HPDE6-E6E7 (cell line): ENCODE data around the gene AP4S1.
"Not testable (repeated sequence)": the region's sequence is repeated elsewhere in the genome, so short reads cannot be mapped to it uniquely, and the experiment has no call there.

Source experiments
- DNase-seq: peaks from one replicate; pipeline ENCODE4 v3.0.0; 2011; ENCODE audit warnings: missing footprints; ENCODE audit errors: extremely low spot score

The AP4S1 gene

DNA sequence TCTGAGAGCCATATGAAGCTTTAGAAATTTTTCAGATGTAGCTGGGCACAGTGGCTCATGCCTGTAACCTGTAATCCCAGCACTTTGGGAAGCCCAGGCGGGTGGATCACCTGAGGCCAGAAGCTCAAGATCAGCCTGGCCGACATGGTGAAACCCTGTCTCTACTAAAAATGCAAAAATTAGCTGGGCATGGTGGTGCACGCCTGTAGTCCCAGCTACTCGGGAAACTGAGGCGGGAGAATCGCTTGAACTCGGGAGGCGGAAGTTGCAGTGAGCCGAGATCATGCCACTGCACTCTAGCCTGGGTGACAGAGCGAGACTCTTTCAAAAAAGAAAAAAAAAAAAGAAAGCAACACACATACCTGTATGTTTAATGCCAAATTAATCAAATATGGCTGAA is 17.4 kb downstream of the AP4S1 start:
- not testable (repeated sequence) for DNase-seq

DNA sequence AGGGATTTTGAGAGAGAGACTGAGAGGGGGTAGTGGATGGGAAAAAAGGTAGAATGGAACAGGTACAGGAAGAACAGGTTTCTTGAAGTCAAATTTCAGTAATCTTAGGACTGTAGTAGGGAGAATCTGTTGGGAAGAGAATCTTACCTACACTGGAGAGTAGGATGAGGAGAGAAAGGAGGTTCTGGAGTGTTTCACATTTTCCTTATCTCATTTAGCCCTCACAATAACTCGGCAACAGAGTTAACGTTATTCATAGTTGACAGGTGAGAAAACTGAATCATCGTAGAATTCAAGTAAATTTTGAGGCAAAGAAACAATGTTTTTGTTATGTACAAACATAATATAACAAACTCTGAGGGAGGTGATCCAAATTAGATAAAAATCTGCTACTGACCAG is 17.9 kb downstream of the AP4S1 start:
- DNase-seq: no peak

DNA sequence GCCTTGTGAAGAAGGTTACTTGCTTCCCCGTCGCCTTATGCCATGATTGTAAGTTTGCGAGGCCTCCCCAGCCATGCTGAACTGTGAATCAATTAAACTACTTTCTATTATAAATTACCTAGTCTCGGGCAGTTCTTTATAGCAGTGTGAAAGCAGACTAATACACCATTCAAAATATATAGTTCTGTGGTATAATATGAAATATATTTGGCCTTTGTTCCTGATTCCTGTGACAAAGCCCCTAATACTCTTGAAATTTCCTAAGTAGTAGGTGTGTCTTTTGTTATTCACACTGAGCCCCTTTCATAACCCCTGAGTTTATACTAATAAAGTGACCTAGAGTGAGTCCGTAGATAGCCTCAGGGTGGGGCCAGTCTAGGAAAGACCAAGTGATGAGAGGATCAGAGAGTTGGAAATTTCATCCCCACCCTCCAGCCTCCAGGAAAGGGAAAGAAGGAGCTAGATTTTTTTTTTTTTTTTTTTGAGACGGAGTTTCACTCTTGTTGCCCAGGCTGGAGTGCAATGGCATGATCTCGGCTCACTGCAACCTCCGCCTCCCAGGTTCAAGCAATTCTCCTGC is 20.1 kb downstream of the AP4S1 start:
- DNase-seq: no peak

DNA sequence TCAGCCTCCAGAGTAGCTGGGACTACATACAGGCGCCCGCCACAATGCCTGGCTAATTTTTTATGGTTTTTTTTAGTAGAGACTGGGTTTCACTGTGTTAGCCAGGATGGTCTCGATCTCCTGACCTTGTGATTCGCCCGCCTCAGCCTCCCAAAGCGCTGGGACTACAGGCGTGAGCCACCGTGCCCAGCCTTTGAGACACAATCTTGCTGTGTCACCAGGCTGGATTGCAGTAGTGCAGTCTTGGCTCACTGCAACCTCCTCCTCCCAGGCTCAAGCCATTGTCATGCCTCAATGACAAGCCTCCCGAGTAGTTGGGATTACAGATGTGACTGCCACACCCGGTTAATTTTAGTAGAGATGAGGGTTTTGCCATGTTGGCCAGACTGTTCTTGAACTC is 22.1 kb downstream of the AP4S1 start:
- no peak for DNase-seq

DNA sequence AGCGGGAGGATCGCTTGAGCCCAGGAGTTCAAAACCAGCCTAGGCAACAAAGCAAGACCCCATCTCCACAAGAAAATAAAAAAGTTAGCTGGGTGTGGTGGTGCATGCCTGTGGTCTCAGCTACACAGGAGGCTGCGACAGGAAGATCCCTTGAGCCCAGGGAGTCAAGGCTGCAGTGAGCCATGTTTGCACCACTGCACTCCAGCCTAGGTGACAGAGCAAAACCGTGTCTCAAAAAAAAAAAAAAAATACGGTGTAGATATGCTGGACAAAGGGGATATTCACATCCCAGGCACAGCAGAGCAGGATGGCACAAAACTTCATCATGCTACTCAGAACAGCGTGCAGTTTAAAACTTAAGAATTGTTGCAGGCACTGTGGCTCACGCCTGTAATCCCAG is 25.6 kb downstream of the AP4S1 start:
- no peak for DNase-seq

DNA sequence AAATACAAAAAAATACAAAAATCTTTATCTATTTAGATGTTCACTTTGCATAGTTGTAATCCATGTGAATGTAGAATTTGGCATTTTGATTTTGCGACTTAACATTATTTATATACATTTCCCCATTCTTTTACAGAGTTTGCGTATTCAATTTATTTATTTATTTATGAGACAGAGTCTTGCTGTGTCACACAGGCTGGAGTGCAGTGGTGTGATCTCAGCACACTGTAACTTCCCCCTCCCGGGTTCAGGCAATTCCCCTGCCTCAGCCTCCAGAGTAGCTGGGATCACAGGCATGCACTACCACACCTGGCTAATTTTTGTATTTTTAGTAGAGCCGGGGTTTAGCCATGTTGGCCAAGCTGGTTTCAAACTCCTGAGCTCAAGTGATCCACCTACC is 26.1 kb downstream of the AP4S1 start:
- DNase-seq: no peak

DNA sequence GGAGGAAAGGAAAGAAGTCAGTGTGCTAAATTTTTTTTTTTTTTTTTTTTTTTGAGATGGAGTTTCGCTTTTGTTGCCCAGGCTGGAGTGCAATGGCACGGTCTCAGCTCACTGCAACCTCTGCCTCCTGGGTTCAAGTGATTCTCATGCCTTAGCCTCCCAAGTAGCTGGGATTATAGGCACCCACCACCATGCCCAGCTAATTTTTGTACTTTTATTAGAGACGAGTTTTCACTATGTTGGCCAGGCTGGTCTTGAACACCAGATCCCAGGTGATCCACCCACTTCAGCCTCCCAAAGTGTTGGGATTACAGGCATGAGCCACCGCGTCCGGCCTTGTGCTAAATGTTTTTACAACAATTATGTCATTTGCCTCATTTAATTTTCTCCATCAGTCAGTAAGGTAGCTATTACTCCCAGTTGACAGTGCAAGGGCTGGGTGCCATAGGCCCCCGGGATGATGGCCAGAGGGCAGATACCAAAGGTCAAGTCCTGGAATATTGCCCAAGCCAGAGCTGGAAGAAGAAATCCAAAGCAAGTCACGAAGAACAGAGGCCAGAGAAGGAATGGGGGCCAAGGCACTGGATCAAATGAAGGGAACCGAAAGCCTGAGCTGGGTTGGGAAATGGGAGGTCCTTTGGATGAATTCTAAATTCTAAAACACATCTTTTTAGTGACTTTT is 27.6 kb downstream of the AP4S1 start:
- not testable (repeated sequence) for DNase-seq

DNA sequence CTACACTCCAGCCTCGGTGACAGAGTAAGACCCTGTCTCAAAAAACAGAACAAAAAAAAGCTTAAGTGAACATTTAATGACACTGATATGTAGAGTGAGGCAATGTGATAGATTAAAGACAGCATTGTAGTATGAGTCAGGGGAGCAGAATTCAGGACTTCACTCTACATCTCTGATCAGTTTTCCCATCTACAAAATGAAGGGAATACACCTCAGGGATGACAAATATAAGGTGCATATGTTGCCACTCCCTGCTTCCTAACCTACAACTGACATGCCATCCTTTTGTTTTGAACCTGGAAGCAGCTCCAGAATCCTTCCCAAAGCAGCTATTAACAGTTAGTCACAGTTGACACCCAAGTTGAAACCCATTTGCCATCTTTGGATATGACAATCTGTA is 31.6 kb downstream of the AP4S1 start:
- DNase-seq: no peak

DNA sequence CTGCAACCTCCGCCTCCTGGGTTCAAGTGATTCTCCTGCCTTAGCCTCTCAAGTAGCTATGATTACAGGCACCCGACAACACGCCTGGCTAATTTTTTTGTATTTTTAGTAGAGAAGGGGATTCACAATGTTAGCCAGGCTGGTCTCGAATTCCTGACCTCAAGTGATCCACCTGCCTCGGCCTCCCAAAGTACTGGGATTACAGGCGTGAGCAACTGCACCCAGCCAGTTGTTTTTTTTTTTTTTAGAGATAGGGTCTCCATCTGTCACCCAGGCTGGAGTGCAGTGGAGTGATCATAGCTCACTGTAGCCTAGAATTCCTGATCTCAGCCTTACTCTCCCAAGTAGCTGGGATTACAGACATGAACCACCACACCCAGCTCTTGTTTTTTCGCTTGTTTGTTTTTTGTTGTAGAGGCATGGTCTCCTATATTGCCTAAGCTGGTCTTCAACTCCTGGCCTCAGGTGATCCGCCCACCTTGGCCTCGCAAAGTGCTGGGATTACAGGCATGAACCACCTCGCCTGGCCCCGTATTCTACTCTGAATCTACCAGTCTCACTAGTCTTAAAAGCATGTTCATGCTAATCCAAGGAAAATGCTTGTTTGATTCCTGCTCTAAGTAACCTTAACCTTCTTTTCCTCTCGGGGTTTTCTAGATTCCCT is 32.4 kb downstream of the AP4S1 start:
- no peak for DNase-seq

DNA sequence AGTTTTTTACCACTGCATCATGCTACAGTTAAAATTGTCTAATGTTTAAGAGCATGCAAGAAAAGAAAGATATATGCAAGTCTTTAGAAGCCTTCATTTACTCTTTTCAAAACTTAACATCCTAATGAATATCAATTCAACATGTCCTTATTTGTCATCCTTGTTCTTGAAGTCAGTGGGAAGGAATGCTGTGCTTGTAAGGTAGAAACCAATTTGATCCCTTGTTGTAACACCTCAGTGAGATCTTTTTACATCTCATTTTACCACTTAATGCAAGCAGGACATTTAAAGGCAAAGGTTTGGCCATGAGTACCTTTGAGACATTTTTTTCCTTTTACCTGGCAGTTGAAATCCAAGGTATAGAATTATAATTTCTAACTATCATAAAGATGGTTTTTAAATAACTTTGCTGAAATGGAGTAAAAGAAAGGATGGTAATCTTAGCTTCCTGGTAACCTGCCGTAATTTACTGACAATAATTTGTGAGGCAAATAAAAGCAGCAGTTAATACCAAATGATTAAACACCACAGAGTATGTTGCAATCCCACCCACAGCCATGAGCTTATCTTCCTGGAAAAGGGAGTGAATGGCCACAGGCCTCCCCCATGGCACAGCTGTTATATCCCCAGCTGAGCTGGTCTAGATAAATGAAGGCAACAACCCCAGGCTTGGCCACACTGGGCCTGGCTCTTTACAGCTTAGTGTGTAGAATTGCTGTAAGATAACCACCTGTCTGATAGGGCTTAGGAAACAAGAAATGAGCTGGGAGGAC is 33.9 kb downstream of the AP4S1 start:
- peak; percentile 51 for DNase-seq

DNA sequence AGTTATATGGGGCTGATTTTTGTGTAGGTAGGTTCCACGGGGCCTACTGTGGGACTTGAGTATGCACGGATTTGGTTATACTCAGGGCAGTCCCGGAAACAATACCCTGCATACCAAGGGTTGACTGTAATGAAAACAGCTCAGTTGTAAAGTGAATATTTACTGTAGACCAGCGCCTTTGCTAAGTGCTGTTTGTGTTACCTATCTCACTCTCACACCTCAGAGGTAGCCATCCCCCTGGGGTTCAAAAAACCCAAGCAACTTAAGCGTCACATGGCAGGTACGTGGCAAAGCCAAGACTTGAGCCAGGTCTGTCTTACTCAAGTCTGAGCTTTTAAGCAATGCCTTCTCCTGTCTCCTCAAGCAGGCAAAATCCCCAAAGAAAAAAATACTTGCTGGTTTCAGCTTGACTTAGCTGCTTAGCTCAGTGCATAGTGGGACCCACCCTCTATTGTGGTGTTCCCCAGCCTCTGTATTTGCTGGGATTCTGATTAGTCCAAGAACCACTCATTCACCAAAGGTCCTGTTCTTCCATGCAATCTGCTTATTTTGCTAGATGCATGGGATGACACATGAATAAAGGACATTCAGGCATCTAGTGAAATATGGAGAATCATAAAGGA is 34.9 kb downstream of the AP4S1 start:
- DNase-seq: no peak

DNA sequence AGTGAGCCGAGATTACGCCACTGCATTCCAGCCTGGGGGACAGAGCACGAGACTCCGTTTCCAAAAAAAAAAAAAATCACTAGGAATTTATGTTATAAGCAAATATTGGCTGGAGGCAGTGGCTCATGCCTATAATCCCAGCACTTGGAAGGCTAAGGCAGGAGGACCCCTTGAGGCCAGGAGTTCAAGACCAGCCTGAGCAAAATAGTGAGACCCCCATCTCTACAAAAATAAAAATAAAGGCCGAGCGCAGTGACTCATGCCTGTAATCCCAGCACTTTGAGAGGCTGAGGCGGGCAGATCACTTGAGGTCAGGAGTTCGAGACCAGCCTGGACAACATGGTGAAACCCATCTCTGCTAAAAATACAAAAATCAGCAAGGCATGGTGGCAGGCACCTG is 37.5 kb downstream of the AP4S1 start:
- DNase-seq: not testable (repeated sequence)

DNA sequence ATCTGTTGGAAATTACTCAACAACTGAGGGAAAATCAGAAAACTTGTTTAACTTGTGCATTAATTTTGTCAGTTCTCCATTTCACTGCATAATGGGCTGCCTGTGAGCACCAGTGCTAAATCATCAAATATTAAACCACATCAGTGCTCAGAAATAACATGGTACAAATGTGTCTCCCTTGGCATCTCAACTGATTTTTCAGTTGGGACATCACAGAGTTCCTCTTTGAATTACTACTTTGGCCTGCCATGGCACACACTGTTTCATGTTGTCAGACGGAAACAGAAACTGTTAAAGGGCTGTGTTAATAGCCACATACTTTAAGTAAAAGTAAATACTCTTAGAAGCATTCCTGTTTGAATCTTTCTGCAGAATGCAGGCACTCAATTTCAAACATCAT is 42.8 kb downstream of the AP4S1 start:
- DNase-seq: no peak

DNA sequence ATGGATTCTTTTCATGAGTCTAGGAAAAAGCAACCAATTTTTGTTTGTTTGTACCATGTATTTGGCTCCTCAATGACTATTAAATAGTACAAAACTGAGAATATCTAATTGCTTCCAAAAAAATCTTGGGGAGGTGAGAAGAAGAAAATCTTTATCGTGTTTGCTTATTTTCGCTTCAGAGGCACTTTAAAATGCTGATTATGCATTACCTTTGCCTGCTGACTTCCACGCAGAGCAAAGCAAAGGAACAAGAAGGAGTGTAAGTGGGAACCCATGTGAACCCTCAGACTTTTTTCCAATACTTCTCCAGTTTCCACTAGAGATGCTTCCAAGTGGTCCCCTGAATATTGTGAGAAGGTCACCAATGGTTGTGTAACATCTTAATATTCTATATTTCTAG is 43.9 kb downstream of the AP4S1 start:
- no peak for DNase-seq

DNA sequence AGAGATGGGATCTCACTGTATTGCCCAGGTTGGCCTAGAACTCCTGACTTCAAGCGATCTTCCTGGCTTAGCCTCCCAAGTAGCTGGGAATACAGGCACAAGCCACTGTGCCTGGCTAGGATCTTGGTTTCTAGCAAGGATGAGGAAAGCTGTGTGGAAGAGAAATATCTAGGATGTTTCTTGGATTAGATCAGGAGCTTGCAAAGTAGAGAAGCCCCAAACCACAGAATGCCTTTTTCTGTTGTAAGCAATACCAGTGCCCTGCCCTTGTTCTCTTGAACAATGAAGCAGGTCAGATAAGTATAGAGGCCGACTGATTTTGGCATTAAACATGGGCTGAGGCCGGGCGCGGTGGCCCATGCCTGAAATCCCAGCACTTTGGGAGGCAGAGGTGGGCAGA is 45.0 kb downstream of the AP4S1 start:
- no peak for DNase-seq

DNA sequence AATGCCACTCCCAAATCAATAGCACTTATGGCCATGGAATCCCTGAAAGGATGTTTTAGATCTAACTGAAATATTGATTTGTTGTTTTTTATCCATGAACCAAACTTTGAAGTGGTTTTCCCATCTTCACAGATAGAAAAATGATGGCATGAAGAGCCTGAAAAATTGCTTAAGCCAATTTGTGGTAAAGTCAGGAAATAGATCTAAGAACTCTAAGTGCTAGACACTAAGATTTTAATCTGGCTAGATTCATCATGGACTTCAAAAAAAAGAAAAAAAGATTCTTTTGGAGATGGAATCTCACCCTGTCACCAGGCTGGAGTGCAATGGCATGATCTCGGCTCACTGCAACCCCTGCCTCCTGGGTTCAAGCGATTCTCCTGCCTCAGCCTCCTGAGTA is 45.7 kb downstream of the AP4S1 start:
- no peak for DNase-seq

DNA sequence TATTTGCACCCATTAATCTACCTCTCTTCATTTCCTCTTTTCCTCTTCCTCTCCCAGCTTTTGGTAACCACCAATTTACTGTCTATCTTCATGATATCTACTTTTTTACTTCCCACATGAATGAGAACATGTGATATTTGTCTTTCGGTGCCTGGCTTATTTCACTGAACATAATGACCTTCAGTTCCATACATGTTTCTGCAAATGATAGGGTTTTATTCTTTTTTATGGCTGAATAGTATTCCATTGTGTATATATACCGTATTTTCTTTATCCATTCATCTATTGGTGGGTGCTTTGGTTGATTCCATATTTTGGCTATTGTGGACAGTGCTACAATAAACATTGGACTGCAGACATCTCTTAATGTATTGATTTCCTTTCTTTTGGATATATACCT is 49.7 kb downstream of the AP4S1 start:
- no peak for DNase-seq

DNA sequence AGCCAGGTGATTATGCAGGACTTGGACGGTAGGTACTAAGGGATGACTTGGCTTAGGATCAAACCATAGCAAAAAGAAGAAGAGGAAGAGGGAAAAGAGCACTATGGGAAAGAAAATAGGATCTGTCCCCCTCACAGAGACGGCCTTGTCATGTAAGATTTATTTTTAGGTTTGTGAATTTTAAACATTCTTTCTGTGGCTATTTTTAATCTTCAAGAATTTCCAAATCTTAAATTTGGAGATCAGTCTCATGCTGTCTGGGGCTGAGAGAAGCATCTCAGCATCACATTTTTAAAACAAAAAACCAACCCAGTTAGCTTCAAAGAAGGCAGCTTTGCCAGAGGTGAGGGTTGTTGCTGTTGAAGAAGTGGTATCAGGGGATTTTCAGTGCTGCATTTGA is 53.3 kb downstream of the AP4S1 start:
- DNase-seq: no peak

DNA sequence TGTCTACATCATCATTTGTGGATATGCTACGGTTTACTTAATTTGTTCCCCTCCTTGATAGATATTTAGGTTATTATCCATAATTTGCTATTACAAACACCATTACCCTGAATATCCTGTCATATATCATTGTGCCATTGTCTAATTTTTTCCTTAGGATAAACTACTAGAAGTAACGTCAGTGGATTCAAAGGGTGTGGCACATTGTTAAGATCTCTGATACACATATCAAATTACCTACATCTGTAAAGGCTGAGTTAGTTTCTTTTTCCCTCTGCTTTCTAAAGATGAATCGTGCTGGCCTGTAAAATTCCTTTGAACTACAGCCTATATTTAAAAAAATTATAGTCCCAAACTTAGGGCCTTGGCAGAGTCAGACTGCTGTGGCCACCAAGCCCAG is 54.6 kb downstream of the AP4S1 start:
- DNase-seq: no peak

DNA sequence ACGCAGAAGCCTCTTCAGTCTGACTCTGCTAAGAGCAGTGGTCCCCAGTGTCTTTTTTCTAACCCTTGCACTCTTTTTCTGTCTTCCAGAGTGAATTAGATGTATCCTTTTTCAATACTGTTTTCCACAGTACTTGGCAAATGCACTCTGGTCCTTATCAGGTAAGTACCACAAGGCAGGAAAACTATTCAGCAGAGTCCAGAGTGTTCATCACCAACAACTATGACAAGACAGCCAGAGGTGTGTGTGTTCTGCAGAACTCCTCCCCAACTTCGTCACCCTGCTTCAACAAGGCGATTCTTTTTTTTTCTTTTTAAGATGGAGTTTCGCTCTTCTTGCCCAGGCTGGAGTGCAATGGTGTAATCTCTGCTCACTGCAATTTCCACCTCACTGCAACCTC is 55.0 kb downstream of the AP4S1 start:
- DNase-seq: no peak

DNA sequence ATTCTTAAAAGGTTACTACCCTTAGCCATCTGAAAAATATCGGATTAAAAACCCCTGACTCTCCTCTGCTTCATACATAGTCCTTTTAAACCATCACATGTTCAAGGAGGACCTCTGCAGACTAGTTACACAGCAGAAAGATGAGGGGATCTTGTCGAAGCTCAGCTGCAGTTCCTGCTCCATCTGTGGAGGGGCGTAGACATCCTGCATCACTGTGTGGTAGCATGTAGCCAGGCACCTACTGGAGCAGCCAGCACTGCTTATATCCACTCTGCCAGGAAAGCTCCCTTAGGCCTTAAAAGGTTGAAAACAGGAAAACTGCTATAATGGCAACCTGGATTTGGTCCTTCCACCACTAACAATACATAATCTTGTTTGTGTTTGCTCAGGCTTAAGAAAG is 58.3 kb downstream of the AP4S1 start:
- no peak for DNase-seq

DNA sequence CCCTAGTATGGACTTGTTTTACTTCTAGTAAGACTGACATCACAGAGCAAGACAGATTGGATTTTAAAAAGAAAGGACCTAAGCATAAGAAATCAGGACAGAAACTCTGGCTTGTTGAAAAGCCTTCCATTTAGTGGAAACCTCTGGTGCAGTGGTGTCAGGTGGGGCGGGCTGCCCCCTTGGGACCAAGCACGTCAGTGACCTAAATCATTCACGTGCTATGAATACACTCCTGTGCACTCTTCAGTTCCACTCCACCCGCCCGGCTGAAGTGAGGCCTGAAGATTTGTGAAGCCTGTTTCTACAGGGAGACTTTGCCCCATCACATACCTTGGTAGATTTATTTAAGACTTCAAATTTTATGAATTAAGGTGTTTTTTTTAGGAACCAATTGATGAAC is 58.9 kb downstream of the AP4S1 start:
- DNase-seq: no peak
